IPS-11a (cell line): ENCODE measurements around the gene OR2Y1.
"Not testable (repeated sequence)": the region's sequence is repeated elsewhere in the genome, so short reads cannot be mapped to it uniquely, and the experiment has no call there.

Experiments used
- H3K4me3 ChIP-seq: one replicate; pipeline ENCODE4 v1.5.1; 2013; ENCODE audit warnings: low read depth, low read length, control low read depth

OR2Y1 gene

DNA sequence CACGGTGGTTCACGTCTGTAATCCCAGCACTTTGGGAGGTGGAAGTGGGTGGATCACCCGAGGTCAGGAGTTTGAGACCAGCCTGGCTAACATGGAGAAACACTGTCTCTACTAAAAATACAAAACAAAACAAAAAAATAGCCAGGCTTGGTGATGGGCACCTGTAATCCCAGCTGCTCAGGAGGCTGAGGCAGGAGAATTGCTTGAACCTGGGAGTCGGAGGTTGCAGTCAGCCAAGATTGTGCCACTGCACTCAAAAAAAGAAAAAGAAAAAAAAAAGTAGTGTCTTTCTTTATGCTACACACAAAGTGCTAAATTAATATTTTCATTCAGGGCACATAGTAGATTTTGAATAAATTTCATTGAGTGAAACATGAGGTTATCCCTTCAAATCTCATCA is 1.1 kb upstream of the OR2Y1 start:
- H3K4me3 ChIP-seq = not testable (repeated sequence)

DNA sequence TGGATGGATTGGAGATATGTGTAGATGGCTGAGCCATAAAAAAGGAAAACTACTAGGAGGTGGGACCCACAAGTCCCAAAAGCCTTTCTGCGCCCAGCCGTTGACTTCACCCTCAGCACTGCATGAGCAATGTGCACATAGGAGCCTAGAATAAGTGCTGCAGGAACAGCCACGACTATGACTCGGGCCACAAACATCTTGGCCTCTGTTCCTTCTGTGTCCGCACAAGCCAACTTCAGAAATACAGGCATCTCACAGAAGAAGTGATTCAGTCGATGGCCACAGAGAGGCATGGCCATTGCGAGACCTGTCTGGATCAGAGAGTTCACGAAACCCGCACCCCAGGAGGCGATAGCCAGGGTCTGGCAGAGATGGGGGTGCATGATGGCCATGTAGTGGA is 587 bp downstream of the OR2Y1 start:
- no peak overlapping the region for H3K4me3 ChIP-seq

DNA sequence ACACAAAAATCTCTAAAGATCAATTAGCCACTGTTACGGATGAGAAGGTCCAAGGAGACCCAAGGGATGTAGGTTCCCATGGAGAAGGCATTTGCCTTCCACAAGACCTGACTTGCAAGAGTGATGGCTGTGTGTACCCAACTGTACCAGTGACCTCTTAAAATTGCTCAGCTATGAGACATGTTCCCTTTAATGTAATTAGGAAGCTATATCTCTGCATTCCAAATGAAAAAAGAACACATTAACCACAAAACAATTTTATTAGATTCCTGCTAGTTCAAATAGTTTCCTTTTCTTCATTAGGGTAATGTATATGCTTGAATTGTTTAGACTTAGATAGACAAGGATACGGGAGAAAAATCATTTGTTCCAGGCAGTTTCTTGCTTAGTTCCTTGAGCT is 3.3 kb downstream of the OR2Y1 start:
- H3K4me3 ChIP-seq = no peak overlapping the region

DNA sequence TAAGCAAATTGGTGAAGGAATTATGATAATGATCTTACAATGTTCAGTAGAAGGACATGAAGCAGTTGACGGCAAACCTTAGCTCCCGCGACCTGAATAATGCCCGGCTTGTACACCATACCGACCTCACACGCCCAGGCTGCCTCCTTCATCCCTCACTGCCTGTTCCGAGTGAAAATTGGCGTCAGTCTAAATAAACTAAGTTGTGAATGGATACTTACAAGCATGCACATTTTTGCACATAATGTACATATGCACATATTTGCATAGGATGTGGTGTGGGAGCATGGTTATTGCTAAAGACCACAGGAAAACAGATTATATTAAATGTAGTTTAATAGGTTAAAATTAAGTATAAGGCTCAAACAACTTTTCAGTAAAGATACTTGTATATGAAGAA is 14.9 kb downstream of the OR2Y1 start:
- no peak overlapping the region for H3K4me3 ChIP-seq

DNA sequence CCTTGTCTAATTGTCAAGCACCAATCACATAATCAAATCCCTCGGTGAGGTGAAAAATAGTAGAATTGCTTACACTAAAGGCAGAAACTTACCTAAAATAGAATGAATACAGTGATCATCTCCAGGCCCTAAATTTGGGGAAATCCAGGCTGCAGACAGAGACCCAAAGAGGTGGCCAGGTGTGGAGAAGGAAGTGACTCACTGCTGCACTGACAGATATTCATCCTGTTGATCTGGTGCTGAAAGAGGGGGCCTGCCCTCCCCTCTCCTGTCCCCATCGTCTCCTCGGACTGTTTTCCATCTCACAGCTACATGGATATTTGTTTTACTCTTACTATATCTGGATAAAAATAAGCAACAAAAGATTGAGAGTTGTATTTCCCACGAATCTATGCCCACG is 15.9 kb downstream of the OR2Y1 start:
- no peak overlapping the region for H3K4me3 ChIP-seq

DNA sequence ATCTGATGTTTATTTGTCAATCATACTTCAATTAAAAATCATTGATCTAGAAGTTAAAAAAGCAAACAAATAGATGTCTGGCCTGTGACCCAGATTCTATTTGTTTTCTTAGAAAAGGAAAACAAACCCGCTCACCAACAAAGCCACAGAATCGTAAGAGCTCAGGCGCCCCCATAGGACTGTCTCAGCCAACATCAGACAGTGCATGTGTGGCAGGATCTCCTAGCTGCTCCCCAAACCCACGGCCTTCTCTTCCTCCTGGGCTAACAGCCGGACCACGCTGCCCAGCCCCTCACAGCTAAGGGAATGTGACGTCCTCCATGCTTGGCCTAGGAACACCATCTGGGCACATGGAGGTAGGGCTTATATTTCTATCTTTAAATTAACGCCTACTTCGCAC is 19.4 kb downstream of the OR2Y1 start:
- H3K4me3 ChIP-seq = no peak overlapping the region

- no peak overlapping the region for H3K4me3 ChIP-seq
Measured at GRCh38 chr5:180719781-180720180, 20.1 kb downstream of the OR2Y1 start.

GRCh38 chr5:180718810-180719453 is 20.9 kb downstream of the OR2Y1 start:
- no peak overlapping the region for H3K4me3 ChIP-seq

DNA sequence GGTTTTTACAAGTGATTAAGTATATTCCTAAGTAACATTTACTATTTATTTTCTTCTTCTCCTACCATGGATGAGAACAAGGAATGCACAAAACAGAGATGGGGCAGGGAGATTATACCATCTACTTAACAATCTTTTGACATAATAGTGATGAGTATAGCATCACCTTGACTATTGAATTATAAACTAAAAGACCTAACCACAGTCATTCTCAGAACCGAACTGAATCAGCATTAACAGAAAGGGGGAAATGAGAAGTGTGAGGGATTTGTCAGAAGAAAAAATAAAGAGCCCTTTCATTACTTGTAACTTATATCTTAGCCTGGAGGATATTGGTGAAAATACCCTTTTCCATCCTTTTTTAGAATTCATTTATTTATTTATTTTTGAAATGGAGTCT is 21.9 kb downstream of the OR2Y1 start:
- H3K4me3 ChIP-seq = no peak overlapping the region

DNA sequence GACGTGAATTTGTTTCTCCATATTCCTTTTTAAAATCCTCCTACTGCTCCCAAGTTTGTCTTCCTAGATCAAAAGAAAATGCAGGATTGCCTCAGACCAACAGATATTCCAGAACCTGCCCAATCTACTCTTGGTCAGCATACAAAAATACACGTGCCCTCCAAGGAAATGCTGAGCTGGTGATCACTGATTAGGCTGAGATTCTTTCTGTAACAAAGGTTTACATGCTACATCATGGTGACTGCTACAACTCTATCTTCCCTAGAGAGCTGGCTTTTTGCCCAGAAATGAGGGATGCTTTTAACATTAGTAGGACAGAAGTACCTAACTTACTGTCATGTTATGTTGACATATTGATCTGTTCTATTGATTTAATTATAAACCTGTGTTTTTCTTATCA is 35.5 kb downstream of the OR2Y1 start:
- no peak overlapping the region for H3K4me3 ChIP-seq

DNA sequence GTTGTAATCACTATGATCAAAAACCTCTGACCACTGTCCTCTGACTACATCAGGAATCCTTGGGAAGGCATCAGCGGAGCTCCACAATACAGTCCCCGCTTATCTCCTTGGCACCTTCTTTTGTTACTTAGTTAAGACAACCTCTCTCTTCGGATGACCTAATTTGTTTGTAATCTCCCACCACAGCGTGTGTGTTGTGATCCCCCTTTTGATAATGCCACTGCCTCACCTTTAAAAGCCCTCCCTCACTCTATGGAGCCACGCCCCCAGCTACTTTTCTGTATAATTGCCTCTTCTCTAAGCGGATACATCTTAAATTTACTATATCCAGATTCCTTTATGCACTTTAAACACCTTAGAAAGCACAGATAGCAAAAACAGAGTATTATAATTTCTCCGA is 35.9 kb downstream of the OR2Y1 start:
- H3K4me3 ChIP-seq = no peak overlapping the region

GRCh38 chr5:180703371-180703770 is 36.5 kb downstream of the OR2Y1 start:
- H3K4me3 ChIP-seq = not testable (repeated sequence)

GRCh38 chr5:180700440-180700839 is 39.4 kb downstream of the OR2Y1 start:
- not testable (repeated sequence) for H3K4me3 ChIP-seq

GRCh38 chr5:180699042-180699441 is 40.8 kb downstream of the OR2Y1 start:
- H3K4me3 ChIP-seq = no peak overlapping the region

- H3K4me3 ChIP-seq = no peak overlapping the region
Measured at GRCh38 chr5:180696116-180696515, 43.7 kb downstream of the OR2Y1 start.

DNA sequence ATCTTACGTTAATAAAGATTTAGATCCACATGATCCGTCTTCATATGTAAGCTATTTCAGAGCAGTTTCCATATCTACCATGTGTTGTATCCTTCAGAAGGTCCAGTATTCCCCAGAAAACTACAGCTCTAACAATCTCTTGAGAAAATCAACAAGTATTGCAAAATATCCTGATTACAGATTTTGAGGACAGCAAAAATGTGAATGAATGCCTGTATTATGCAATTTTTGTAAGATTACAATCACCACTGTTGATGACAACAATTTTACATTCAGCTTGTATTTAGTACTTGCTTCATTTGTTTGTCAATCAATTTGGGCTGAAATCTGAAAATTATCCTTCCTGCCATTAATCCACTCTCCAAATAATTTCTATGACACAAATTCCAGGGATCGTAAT is 47.4 kb downstream of the OR2Y1 start:
- no peak overlapping the region for H3K4me3 ChIP-seq

- no peak overlapping the region for H3K4me3 ChIP-seq
Measured at GRCh38 chr5:180691046-180691445, 48.8 kb downstream of the OR2Y1 start.

- no peak overlapping the region for H3K4me3 ChIP-seq
Measured at GRCh38 chr5:180690562-180690961, 49.3 kb downstream of the OR2Y1 start.

- H3K4me3 ChIP-seq = no peak overlapping the region
Measured at GRCh38 chr5:180689775-180690174, 50.1 kb downstream of the OR2Y1 start.
